Astrocyte of the spinal cord (primary cell): Measurements from ENCODE around the gene ACTL10.
"Not testable (repeated sequence)": the region's sequence is repeated elsewhere in the genome, so short reads cannot be mapped to it uniquely, and the experiment has no call there.

Source experiments
- DNase-seq: peaks from one replicate; pipeline ENCODE4 v3.0.0; 2011; ENCODE audit warnings: low read depth, low spot score
- H3K4me3 ChIP-seq: 2 replicates; pipeline ENCODE4 v1.5.1; 2011; ENCODE audit warnings: low read depth, mild to moderate bottlenecking, low read length, moderate library complexity
- in situ Hi-C: cut with HindIII; loops from 2 replicates; pipeline ENCODE4 v1.10.0; 2017; ENCODE audit warnings: low sequenced_read_pairs
- TF ChIP-seq, protein P1 (sequence below): IDR thresholded peaks from 2 replicates; pipeline ENCODE4 v1.5.1; 2012; ENCODE audit warnings: low read depth, mild to moderate bottlenecking, low read length, inconsistent platforms

ACTL10 gene

DNA sequence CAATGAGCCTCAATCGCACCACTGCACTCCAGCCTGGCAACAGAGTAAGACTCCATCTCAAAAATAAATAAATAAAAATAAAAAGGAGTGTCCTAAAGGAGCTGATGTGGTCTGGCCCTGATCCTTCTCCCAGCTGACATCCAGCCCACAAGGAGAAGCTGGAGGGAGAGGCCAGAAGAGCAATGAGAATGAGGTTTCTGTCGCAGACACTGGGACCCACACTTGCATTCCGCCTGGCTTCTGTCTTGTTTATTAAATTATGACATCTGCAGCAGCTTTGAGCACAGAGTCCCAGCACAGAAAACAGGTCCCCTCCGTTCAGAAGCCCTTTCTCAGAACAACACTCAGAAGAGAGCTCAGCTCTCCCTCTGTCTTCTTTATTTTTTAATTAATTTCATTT, 29.7 kb downstream of the ACTL10 start:
- TF ChIP-seq, protein P1, sequence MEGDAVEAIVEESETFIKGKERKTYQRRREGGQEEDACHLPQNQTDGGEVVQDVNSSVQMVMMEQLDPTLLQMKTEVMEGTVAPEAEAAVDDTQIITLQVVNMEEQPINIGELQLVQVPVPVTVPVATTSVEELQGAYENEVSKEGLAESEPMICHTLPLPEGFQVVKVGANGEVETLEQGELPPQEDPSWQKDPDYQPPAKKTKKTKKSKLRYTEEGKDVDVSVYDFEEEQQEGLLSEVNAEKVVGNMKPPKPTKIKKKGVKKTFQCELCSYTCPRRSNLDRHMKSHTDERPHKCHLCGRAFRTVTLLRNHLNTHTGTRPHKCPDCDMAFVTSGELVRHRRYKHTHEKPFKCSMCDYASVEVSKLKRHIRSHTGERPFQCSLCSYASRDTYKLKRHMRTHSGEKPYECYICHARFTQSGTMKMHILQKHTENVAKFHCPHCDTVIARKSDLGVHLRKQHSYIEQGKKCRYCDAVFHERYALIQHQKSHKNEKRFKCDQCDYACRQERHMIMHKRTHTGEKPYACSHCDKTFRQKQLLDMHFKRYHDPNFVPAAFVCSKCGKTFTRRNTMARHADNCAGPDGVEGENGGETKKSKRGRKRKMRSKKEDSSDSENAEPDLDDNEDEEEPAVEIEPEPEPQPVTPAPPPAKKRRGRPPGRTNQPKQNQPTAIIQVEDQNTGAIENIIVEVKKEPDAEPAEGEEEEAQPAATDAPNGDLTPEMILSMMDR = no peak
- no peak for DNase-seq
- in situ Hi-C loops = no loop called here
- no peak overlapping the region for H3K4me3 ChIP-seq

DNA sequence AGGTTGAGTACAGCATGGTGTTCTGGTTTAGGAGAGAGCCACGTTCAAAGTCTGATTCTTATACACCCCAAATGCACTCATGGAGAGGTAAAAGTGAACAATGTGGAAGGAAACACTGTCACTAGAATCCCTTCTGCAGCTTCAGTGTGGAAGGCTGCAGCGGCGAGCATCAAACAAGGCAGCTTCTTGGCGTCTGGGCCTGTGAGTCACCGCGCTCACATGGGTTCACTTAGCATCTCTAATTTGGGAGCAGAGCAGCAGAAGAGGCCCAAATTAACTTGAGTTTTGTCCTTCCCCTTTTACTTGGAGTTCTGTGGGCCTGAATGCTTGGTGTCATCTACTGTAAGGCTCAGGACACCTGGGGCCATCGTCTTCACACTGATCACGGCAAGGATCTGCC, 30.4 kb downstream of the ACTL10 start:
- no peak overlapping the region for H3K4me3 ChIP-seq
- in situ Hi-C loops = no loop called here
- TF ChIP-seq, protein P1 = no peak
- DNase-seq = no peak

DNA sequence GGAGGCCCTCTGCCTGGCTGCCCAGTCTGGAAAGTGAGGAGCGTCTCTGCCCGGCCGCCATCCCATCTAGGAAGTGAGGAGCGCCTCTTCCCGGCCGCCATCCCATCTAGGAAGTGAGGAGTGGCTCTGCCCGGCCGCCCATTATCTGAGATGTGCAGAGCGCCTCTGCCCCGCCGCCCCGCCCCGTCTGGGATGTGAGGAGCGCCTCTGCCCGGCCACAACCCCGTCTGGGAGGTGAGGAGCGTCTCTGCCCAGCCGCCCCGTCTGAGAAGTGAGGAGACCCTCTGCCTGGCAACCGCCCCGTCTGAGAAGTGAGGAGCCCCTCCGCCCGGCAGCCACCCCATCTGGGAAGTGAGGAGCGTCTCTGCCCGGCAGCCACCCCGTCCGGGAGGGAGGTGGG, 32.2 kb downstream of the ACTL10 start:
- H3K4me3 ChIP-seq, DNase-seq, in situ Hi-C loops: not testable (repeated sequence)

DNA sequence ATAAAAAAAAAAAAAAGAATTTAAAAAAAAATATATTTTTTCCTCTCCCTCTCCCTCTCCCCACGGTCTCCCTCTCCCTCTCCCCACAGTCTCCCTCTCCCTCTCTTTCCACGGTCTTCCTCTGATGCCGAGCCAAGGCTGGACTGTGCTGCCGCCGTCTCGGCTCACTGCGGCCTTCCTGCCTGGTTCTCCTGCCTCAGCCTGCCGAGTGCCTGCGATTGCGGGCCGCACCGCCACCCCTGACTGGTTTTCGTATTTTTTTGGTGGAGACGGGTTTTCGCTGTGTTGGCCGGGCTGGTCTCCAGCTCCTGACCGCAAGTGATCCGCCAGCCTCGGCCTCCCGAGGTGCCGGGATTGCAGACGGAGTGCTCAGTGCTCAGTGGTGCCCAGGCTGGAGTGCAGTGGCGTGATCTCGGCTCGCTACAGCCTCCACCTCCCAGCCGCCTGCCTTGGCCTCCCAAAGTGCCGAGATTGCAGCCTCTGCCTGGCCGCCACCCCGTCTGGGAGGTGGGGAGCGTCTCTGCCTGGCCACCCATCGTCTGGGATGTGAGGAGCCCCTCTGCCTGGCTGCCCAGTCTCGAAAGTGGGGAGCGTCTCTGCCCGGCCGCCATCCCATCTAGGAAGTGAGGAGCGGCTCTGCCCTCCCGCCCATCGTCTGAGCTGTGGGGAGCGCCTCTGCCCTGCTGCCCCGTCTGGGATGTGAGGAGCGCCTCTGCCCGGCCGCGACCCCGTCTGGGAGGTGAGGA, 34.1 kb downstream of the ACTL10 start:
- in situ Hi-C loops, DNase-seq: not testable (repeated sequence)

DNA sequence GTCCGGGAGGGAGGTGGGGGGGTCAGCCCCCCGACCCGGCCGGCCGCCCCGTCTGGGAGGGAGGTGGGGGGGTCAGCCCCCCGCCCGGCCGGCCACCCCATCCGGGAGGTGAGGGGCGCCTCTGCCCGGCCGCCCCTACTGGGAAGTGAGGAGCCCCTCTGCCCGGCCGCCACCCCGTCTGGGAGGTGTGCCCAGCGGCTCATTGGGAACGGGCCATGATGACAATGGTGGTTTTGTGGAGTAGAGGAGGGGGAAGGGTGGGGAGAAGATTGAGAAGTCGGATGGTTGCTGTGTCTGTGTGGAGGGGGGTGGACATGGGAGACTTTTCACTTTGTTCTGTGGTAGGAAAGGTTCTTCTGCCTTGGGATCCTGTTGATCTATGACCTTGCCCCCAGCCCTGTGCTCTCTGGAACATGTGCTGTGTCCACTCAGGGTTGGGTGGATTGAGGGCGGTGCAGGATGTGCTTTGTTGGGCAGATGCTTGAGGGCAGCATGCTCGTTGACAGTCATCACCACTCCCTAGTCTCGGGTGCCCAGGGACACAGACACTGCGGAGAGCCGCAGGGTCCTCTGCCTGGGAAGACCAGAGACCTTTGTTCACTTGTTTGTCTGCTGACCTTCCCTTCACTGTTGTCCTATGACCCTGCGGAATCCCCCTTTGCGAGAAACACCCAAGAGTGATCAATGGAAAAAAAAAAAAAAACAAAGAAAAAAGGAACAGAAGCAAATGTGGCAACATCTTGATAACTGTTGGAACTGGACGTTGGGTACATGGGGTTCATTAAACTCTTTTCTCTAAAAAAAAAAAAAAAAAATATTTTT, 35.1 kb downstream of the ACTL10 start:
- no peak for DNase-seq
- in situ Hi-C loops = no loop called here
- TF ChIP-seq, protein P1 = no peak
- H3K4me3 ChIP-seq = no peak overlapping the region

More for the DNA sequence above, 34.1 kb downstream of the ACTL10 start:
- not testable (repeated sequence) for H3K4me3 ChIP-seq

DNA sequence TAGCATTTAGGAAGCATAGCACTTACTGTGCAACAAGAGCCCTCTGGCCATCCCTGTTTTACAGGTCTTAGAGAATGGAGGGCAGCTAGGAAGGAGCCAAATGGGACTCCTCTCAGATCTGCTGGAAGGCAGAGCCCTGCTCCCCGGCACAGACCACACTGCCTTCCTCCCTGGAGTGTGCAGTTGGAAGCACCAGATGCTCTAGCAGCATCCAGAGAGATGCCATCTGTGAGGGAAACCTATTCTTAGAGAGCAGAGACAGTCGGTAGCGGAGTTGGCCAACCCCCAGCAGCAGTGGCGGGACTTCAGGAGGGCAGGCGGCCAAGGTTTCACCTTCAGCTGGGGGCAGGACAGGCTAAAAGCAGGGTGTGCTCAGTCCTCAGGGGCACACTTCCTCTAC, 36.1 kb downstream of the ACTL10 start:
- in situ Hi-C loops = no loop called here
- DNase-seq = no peak
- no peak overlapping the region for H3K4me3 ChIP-seq
- TF ChIP-seq, protein P1 = no peak

DNA sequence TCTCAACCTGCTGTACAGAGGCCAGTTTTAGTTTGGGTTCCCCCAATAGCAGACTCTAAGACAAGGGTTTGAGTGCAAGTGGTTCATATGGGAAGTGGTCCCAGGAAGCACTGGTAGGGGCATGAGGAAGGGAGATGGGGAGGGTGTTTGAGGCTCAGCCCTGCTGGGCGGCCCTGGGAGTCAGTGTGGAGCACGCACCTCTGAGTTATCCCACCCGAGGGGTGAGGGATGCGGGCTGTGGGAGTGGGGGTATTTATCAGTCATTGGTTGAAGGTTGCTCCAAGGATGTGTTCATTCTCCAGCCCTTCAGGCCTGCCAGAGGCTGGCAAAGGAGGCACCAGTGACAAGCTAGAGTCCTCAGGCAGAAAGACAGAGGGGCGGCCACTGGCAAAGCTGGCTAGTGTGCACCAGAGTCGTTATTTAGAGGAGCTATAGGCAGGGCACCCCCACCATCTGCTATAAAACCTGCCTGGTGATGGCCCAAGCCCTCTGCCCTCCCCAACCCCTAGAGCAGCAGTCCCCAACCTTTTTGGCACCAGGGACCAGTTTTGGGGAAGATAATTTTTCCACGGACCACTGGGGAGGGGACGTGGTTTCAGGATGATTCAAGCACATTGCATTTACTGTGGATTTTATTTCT, 36.9 kb downstream of the ACTL10 start:
- in situ Hi-C loops = no loop called here
- TF ChIP-seq, protein P1 = no peak
- no peak overlapping the region for H3K4me3 ChIP-seq
- DNase-seq = no peak
